HG03175 (cell line): ENCODE results near the gene PIK3CD.

ENCODE experiments used
- ATAC-seq: cut with Tn5 transposase; IDR thresholded peaks from one replicate; pipeline ENCODE4 v1.9.1; 2021; ENCODE audit warnings: mild to moderate bottlenecking, moderate library complexity; ENCODE audit not compliant: unreplicated experiment

Gene PIK3CD

GRCh38 chr1:9651565-9652378 is at the start of gene PIK3CD:
Gene PIK3CD, plus strand, starts transcription at chr1:9651731. Its CDS starts 58,725 bp downstream, at chr1:9710456.
- ATAC-seq, result peak; percentile 32

- no peak for ATAC-seq
Observed at GRCh38 chr1:9601942-9602793, 49.4 kb upstream of the PIK3CD start.

- no peak for ATAC-seq
Observed at GRCh38 chr1:9602794-9603167, 48.8 kb upstream of the PIK3CD start.

- no peak for ATAC-seq
Observed at GRCh38 chr1:9603307-9603706, 48.2 kb upstream of the PIK3CD start.

- ATAC-seq, result no peak
Observed at GRCh38 chr1:9603766-9604753, 47.5 kb upstream of the PIK3CD start.

- ATAC-seq, result no peak
Observed at GRCh38 chr1:9604836-9605235, 46.7 kb upstream of the PIK3CD start.

- no peak for ATAC-seq
Observed at GRCh38 chr1:9605946-9606455, 45.5 kb upstream of the PIK3CD start.

GRCh38 chr1:9606458-9606857 is 45.1 kb upstream of the PIK3CD start:
- ATAC-seq, result no peak

GRCh38 chr1:9606948-9607347 is 44.6 kb upstream of the PIK3CD start:
- ATAC-seq, result no peak

GRCh38 chr1:9607352-9607751 is 44.2 kb upstream of the PIK3CD start:
- ATAC-seq, result no peak

- ATAC-seq, result no peak
Observed at GRCh38 chr1:9609998-9610397, 41.5 kb upstream of the PIK3CD start.

- ATAC-seq, result no peak
Observed at GRCh38 chr1:9610548-9610947, 41.0 kb upstream of the PIK3CD start.

GRCh38 chr1:9611716-9612115 is 39.8 kb upstream of the PIK3CD start:
- no peak for ATAC-seq

- no peak for ATAC-seq
Observed at GRCh38 chr1:9612162-9612845, 39.2 kb upstream of the PIK3CD start.

GRCh38 chr1:9612871-9613624 is 38.5 kb upstream of the PIK3CD start:
- ATAC-seq, result no peak

- no peak for ATAC-seq
Observed at GRCh38 chr1:9613625-9614299, 37.8 kb upstream of the PIK3CD start.

- ATAC-seq, result no peak
Observed at GRCh38 chr1:9615316-9616063, 36.0 kb upstream of the PIK3CD start.
